ENCODE data around the gene HDAC11.

The HDAC11 gene

DNA sequence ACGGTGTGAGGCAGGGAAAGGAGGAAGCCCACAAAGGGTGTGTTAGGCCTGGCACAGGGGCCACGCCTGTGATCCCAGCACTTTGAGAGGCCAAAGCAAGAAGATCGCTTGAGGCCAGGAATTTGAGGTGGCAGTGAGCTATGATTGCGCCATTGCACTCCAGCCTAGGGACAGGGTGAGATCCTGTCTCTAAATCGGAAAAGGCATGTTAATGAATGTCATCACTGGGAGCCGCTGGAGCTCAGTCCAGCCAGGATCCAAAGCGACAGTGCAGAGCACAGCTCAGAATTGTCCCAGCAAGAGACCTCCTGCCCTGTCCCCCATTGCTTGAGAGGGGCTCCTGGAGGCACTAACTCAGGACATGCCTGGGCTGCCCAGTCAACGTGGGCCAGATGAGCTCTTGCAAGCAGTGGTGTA, 53.8 kb downstream of the HDAC11 start:
- no peak overlapping the region for H3K27ac ChIP-seq
- TF ChIP-seq, protein P1, sequence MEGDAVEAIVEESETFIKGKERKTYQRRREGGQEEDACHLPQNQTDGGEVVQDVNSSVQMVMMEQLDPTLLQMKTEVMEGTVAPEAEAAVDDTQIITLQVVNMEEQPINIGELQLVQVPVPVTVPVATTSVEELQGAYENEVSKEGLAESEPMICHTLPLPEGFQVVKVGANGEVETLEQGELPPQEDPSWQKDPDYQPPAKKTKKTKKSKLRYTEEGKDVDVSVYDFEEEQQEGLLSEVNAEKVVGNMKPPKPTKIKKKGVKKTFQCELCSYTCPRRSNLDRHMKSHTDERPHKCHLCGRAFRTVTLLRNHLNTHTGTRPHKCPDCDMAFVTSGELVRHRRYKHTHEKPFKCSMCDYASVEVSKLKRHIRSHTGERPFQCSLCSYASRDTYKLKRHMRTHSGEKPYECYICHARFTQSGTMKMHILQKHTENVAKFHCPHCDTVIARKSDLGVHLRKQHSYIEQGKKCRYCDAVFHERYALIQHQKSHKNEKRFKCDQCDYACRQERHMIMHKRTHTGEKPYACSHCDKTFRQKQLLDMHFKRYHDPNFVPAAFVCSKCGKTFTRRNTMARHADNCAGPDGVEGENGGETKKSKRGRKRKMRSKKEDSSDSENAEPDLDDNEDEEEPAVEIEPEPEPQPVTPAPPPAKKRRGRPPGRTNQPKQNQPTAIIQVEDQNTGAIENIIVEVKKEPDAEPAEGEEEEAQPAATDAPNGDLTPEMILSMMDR (conservative IDR thresholded peaks at IDR 0.05), result no peak
- TF ChIP-seq ZFX (IDR thresholded peaks at IDR 0.05), result no peak

- TF ChIP-seq ZFX (IDR thresholded peaks at IDR 0.05), result no peak
- TF ChIP-seq, protein P1 (conservative IDR thresholded peaks at IDR 0.05), result no peak
- H3K27ac ChIP-seq, result no peak overlapping the region
These were observed 55.4 kb downstream of the HDAC11 start for GRCh38 chr3:13535526-13535875.

GRCh38 chr3:13535905-13536304, 55.8 kb downstream of the HDAC11 start:
- TF ChIP-seq ZFX (IDR thresholded peaks at IDR 0.05), result no peak
- TF ChIP-seq, protein P1 (conservative IDR thresholded peaks at IDR 0.05), result no peak
- H3K27ac ChIP-seq, result no peak overlapping the region

- no peak overlapping the region for H3K27ac ChIP-seq
These were observed 56.3 kb downstream of the HDAC11 start for GRCh38 chr3:13536432-13536831.

GRCh38 chr3:13536832-13537231, 56.7 kb downstream of the HDAC11 start:
- no peak for TF ChIP-seq ZFX (IDR thresholded peaks at IDR 0.05)
- TF ChIP-seq, protein P1 (conservative IDR thresholded peaks at IDR 0.05), result no peak
- H3K27ac ChIP-seq, result no peak overlapping the region

More at GRCh38 chr3:13536432-13536831, 56.3 kb downstream of the HDAC11 start:
- TF ChIP-seq, protein P1 (conservative IDR thresholded peaks at IDR 0.05), result no peak
- no peak for TF ChIP-seq ZFX (IDR thresholded peaks at IDR 0.05)

DNA sequence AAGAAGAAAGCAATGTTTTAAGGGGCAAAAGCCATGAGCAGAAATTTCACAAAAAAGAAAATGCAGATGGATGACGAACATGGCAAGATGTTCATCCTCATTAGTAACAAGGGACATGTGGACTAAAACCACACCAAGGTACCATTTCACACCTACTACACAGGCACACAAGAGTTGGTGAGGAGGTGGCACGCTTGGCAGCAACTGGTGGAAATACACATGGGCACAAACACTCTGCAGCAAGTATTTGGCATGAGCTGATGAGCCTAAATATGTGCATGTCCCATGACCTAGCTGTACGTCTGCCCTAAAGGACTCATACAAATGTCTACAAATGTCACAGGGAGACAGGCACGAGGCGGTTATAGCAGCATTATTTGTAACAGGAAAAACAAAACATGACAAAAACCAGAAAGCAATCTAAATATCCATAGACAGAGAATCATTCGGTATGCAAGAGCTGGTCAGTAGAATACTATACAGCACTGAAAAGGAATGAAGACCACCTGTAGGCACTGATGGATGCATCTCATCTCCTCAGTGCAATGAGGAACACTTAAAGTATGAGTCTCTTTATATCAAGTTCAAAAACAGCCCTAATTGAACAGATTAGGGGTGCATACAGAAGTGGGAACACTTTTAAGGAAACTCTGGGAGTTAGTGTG, 57.3 kb downstream of the HDAC11 start:
- H3K27ac ChIP-seq, result no peak overlapping the region
- TF ChIP-seq, protein P1 (conservative IDR thresholded peaks at IDR 0.05), result no peak
- no peak for TF ChIP-seq ZFX (IDR thresholded peaks at IDR 0.05)

GRCh38 chr3:13537909-13538296, 57.8 kb downstream of the HDAC11 start:
- no peak overlapping the region for H3K27ac ChIP-seq
- TF ChIP-seq, protein P1 (conservative IDR thresholded peaks at IDR 0.05), result no peak
- no peak for TF ChIP-seq ZFX (IDR thresholded peaks at IDR 0.05)
